ENCODE results near the gene TBX10.
"Not testable (repeated sequence)": the region's sequence is repeated elsewhere in the genome, so short reads cannot be mapped to it uniquely, and the experiment has no call there.

GRCh38 chr11:67620621-67621020, 18.9 kb downstream of the TBX10 start:
- not testable (repeated sequence) for TF ChIP-seq CTCF, EP300 (IDR thresholded peaks at IDR 0.05)
